Stimulated activated CD4-positive, alpha-beta T cell treated with anti-CD3 and anti-CD28 coated beads, Interleukin-12 subunit alpha, Interleukin-12 subunit beta, amount 100 ng/mL, for 48 hours (primary cell): Measurements from ENCODE around the gene IFI30.
"Not testable (repeated sequence)": the region's sequence is repeated elsewhere in the genome, so short reads cannot be mapped to it uniquely, and the experiment has no call there.

Experiments used
- DNase-seq, 3 donors: peaks; one replicate each; pipeline ENCODE4 v3.0.0-alpha.2; 2020; ENCODE audit warnings: low read depth in 2 of 3, low spot score in 1 of 3

Gene IFI30

DNA sequence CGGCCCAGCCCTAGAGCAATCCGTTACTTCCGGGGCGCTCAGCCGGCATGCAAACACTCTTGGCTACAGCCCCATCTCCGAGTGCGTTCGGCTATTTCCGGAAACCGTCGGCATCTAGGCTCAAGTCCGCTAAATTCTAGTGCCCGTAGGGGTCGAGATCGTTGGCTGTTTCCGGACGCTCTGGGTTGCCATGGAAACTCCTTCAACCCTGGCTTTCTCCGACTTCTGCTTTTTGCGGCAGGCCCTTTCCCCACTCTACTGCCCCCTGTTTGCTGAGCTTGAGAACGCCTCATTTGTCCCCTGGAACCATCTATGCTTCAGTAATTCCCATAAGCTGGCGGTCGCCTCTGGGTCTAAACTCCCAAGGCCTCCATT lies 21.2 kb upstream of the IFI30 start:
- peak; percentile 97 to 99 (median 97) for DNase-seq

DNA sequence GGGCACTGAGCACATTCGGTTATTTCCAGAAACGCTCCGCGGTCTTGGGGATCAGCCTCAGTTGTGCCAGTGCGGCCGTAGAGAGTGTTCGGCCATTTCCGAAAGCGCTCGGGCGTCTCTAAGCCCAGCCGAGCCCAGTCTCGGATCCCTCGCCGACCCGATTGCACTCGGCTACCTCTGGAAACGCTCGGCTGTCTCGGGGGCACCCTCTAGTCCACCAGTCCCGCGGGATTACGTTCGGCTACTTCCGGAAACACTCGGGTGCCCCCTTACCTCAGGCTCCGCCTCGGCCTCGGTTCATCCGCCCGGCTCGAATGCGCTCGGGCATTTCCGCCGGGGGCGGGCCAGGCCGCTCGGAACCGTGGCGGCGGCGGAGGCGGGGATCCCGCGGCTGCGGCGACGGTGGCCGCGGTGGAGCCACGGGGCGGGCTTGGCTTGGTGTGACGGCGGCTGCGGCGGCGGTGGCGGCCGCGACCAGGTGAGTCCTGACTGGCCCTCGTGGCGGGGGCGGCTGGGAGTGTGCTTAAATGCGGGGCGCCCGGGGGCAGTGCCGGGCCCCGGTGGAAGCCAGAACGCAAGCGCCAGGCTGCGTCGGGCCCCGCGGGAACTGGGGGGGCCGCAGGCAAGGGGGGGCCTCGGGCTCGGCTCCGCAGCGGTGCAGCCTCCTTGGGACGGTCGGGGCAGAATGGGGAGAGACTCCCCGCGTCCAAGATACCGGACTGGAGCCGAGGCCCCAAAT lies 20.6 kb upstream of the IFI30 start, which contains the start of gene PIK3R2:
PIK3R2 (plus strand) TSS at position 347 of the 739 bp plus-strand sequence. CDS start 2,717 bp downstream, outside the sequence.
- DNase-seq = peak; percentile 100

DNA sequence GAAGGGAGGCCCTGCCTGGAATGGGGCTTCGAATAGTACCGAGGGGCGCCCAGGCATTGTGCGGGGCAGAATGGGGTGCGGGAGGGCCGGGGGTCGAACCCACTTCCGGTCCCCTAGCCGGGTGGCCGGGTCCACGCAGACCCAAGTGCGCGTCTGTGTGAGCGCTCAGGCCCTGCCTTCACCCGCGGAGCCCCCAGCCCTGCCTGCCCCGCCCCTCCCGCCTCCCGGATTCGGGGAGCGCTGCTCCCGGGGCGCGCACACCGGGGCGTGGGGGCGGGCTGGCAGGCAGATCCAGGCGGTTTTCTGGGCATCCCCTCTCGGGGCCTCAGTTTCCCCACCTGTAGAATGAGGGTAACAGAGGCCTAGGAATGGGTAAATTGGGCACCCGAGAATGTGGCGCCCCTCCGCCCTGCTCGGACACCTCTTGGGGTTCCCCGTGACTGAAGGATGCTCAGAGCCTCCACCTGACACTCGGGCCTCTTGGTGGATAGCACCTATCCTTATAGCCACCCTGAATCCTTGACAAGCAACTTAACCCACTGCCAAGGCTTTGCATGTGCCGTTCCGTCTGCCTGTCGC lies 20.0 kb upstream of the IFI30 start:
- no peak for DNase-seq

GRCh38 chr19:18155095-18156087 lies 18.2 kb upstream of the IFI30 start:
- no peak for DNase-seq

DNA sequence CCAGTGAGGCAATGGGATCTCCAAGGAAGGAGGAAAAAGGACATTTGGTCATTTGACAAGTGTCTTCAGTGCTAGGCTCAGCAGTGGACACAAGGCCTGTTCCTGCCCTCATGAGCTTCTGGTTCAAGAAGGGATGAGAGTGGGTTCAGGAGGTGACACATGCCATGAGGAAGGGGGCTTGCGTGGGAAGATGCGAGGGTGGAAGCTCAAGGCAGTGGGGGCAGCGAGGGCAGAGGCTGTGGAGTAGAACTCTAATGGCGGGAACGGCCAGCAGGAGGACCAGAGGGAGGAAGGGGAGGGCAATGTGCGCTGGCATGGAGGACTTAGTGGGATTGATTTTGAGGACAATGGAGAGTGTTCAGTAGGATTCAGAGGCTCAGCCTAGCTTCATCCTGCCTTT lies 17.3 kb upstream of the IFI30 start:
- no peak for DNase-seq

DNA sequence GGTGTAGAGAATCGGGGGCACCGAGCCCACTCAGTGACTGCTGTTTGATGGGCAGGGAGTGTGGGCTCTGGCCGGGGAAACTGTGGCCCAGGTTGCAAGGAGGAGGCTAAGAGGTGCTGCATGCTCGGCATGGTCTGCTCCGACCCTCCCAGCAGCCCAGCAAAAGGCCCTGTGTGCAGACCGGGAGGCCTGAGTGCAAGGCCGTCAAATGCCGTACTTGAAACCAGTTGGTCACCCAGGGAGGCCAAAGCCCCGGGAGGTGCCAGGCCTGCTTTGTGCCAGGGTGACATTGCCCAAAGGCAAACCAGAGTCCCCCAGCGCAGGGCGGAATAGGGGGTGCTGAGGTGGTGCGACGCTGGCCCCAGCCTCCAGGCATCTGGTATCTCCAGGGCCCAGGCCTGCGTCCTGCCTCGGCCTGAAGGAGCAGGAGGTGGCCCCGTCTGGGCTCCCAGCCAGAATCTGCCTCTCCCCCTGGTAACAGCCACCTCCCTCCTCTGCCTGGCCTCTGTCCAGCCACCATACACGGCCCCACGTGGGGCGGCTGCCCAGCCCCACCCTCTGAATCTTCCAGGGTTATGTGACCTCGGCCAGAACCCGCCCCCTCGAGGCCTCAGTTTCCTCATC lies 16.7 kb upstream of the IFI30 start:
- no peak for DNase-seq

- DNase-seq = no peak
These were observed 16.0 kb upstream of the IFI30 start for GRCh38 chr19:18157465-18158063.

GRCh38 chr19:18158467-18158866 lies 15.1 kb upstream of the IFI30 start:
- no peak for DNase-seq

GRCh38 chr19:18159059-18159616 lies 14.5 kb upstream of the IFI30 start:
- DNase-seq = not testable (repeated sequence)

- DNase-seq = no peak
These were observed 13.8 kb upstream of the IFI30 start for GRCh38 chr19:18159810-18160209.

DNA sequence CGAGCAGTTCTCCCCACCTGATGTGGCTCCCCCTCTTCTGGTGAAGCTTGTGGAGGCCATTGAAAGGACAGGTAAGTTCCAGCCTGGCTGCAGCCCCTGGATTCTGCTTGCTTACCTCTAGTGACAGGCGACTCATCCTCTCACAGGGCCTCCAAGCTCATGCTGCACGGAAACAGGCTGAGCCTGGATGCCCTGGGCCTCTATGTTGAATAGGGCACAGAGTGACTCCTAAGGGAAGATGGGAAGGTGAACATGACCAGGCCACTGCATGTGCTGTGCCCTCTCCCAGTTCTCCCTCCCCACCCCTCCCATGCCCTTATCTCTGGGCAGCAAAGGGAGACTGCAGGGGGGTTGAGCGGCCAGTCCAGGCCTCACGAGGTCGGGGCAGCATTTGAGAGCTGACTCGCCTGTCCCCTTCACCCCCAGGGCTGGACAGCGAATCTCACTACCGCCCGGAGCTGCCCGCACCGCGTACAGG lies 13.1 kb upstream of the IFI30 start:
- DNase-seq = no peak

DNA sequence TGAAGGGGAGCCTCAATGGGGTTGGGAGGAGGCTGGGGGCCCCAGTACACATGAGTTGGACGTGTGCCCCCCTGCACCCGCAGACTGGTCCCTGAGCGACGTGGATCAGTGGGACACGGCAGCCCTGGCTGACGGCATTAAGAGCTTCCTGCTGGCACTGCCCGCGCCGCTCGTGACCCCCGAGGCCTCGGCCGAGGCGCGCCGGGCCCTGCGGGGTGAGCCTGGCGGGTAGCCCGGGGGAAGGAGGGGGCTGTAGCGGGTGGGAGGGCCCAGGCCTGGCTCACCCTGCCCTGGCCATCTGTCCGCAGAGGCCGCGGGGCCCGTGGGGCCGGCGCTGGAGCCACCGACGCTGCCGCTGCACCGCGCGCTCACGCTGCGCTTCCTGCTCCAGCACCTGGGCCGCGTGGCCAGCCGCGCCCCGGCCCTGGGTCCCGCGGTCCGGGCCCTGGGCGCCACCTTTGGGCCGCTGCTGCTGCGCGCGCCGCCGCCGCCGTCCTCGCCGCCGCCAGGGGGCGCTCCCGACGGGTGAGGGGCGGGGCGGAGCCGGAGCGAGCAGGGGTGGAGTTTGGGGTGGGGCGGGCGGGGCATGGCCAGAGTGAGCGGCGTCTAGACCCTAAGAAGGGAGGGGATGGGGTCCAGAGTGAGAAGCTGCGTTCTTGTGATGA lies 12.5 kb upstream of the IFI30 start:
- peak; percentile 64 to 72 (median 71) for DNase-seq

DNA sequence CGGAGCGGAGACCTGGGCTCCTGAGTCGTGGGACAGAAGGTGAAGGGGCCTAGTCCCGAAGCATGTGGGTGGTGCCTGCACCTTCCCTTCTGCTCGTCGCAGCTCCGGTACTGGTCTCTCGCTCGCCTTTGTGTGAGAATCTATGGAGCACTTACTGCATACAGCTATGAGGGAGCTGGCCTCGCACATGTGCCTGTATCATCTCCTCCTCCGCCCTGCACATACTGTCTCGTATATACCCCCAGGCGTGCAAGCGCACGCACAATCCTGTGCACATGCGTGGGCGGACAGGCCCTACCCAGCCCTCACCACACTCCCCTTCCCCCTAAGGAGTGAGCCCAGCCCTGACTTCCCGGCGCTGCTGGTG lies 12.0 kb upstream of the IFI30 start:
- DNase-seq = no peak

DNA sequence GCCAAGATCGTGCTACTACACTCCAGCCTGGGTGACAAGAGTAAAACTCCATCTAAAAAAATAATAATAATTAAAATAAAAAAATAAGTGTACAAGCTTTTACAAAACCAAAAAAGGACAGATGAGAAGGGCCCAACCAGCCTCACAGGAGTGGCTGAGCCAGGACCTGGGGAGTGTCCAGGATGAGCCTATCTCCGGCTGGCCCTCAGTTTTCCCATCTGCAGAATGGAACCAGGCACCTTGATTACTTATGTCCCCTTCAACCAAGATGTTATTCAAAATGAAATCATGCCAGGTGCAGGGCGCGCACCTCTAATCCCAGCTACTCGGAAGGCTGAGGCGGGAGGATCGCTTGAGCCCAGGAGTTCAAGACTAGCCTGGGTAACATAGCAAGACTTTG lies 9.5 kb upstream of the IFI30 start:
- DNase-seq = no peak

DNA sequence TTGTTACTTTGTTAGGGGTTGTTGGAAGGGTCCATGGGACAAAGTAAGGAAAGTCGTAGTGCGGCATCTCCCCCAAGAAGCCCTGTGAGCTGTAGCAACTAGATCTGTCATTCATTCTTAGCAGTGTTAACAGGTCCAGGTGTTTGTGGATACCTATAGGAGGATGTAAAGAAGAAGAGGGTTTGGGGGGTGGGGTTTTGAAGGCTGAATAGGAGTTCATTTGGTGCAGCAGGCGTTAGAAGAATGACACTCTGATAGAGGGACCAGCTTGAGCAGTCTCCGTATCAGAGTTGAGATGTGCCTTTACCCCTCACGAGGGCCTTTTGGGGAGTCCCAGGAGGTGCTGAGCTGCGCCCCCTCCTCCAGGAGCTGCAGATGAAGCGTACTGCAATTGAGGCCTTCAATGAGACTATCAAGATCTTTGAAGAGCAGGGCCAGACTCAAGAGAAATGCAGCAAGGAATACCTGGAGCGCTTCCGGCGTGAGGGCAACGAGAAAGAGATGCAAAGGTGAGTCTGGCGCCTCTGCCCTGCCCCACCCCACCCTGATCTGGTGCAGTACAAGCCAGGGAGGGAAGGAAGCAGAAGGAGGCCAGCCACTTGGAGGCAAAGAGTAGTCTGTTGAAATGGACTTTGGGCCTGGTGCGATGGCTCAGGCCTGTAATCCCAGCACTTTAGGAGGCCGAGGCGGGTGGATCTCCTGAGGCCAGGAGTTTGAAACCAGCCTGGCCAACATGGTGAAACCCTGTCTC lies 7.6 kb upstream of the IFI30 start:
- no peak for DNase-seq

GRCh38 chr19:18167011-18167410 lies 6.6 kb upstream of the IFI30 start:
- no peak for DNase-seq

GRCh38 chr19:18167975-18168645 lies 5.5 kb upstream of the IFI30 start:
- peak; percentile 50 to 65 (median 50) for DNase-seq

GRCh38 chr19:18168673-18169381 lies 4.8 kb upstream of the IFI30 start:
- no peak for DNase-seq
